HepG2 (cell line): Measurements from ENCODE around the gene KIF1B. TPM values are rescaled to one million over a fixed set of nuclear protein-coding genes. Genes with fewer than 3 reads are reported as not detected.

Experiments used
- ARNT2 ChIP-seq: sonication (generic); formaldehyde crosslinking; IDR thresholded peaks from 2 replicates; pipeline ENCODE4 v1.8.0; 2022; ENCODE audit warnings: mild to moderate bottlenecking, low read depth, missing genetic modification reagents, moderate library complexity
- CBFB ChIP-seq: sonication (generic); formaldehyde crosslinking; IDR thresholded peaks from 2 replicates; pipeline ENCODE4 v1.4.0; 2020; ENCODE audit warnings: missing genetic modification reagents
- DR1 ChIP-seq: sonication (generic); formaldehyde crosslinking; IDR thresholded peaks from 2 replicates; pipeline ENCODE4 v1.8.0; 2021; ENCODE audit warnings: mild to moderate bottlenecking, missing genetic modification reagents, inconsistent platforms
- HMGA1 ChIP-seq: sonication (generic); formaldehyde crosslinking; conservative IDR thresholded peaks from 2 replicates; pipeline ENCODE4 v1.4.0; 2020; ENCODE audit warnings: missing genetic modification reagents
- HOXD1 ChIP-seq: sonication (generic); formaldehyde crosslinking; IDR thresholded peaks from 2 replicates; pipeline ENCODE4 v1.5.0; 2020; ENCODE audit warnings: missing genetic modification reagents
- KDM6A ChIP-seq: IDR thresholded peaks from 2 replicates; pipeline ENCODE4 v1.6.1; 2016; ENCODE audit warnings: low read depth
- KMT2A ChIP-seq: sonication (generic); formaldehyde crosslinking; IDR thresholded peaks from 2 replicates; pipeline ENCODE4 v1.4.0; 2020; ENCODE audit warnings: missing genetic modification reagents
- NFIC ChIP-seq: IDR thresholded peaks from 2 replicates; pipeline ENCODE4 v1.6.1; 2012; ENCODE audit warnings: mild to moderate bottlenecking, low read length, inconsistent platforms
- POLR2G ChIP-seq: fragments of 200-400 bp; formaldehyde crosslinking; IDR thresholded peaks from 2 replicates; pipeline ENCODE4 v1.6.1; 2018; ENCODE audit warnings: mild to moderate bottlenecking, low read depth, low read length, moderate library complexity
- REPIN1 ChIP-seq: sonication (generic); formaldehyde crosslinking; IDR thresholded peaks from 2 replicates; pipeline ENCODE4 v1.8.0; 2022; ENCODE audit warnings: missing genetic modification reagents, low read depth, mild to moderate bottlenecking, borderline replicate concordance
- SALL2 ChIP-seq: sonication (generic); formaldehyde crosslinking; IDR thresholded peaks from 2 replicates; pipeline ENCODE4 v1.8.1; 2023; ENCODE audit warnings: mild to moderate bottlenecking, missing genetic modification reagents, inconsistent platforms
- SIX4 ChIP-seq: sonication (generic); formaldehyde crosslinking; IDR thresholded peaks from 2 replicates; pipeline ENCODE4 v1.4.0; 2020; ENCODE audit warnings: missing genetic modification reagents
- SMAD1 ChIP-seq: sonication (generic); formaldehyde crosslinking; IDR thresholded peaks from 2 replicates; pipeline ENCODE4 v1.4.0; 2020; ENCODE audit warnings: missing genetic modification reagents, low read depth, mild to moderate bottlenecking, borderline replicate concordance
- SMYD3 ChIP-seq: sonication (generic); formaldehyde crosslinking; IDR thresholded peaks from 2 replicates; pipeline ENCODE4 v1.8.1; 2023; ENCODE audit warnings: mild to moderate bottlenecking, missing genetic modification reagents
- SNRNP70 ChIP-seq: fragments of 200-400 bp; formaldehyde crosslinking; IDR thresholded peaks from 2 replicates; pipeline ENCODE4 v1.6.1; 2017; ENCODE audit warnings: mild to moderate bottlenecking, low read depth, low read length, moderate library complexity
- YEATS4 ChIP-seq: sonication (generic); formaldehyde crosslinking; IDR thresholded peaks from 2 replicates; pipeline ENCODE4 v1.4.0; 2020; ENCODE audit warnings: missing genetic modification reagents, borderline replicate concordance
- ZMAT3 ChIP-seq: sonication (generic); formaldehyde crosslinking; conservative IDR thresholded peaks from 2 replicates; pipeline ENCODE4 v1.7.0; 2021; ENCODE audit warnings: missing genetic modification reagents
- ZNF230 ChIP-seq: sonication (generic); formaldehyde crosslinking; IDR thresholded peaks from 2 replicates; pipeline ENCODE4 v1.4.0; 2020; ENCODE audit warnings: mild to moderate bottlenecking, missing genetic modification reagents
- ZNF33A ChIP-seq: sonication (generic); formaldehyde crosslinking; IDR thresholded peaks from 2 replicates; pipeline ENCODE4 v1.5.1; 2020; ENCODE audit warnings: missing genetic modification reagents, mild to moderate bottlenecking, moderate library complexity, borderline replicate concordance
- ZNF34 ChIP-seq: sonication (generic); formaldehyde crosslinking; IDR thresholded peaks from 2 replicates; pipeline ENCODE4 v1.4.0; 2020; ENCODE audit warnings: mild to moderate bottlenecking, missing genetic modification reagents, borderline replicate concordance
- ZNF543 ChIP-seq: sonication (generic); formaldehyde crosslinking; IDR thresholded peaks from 2 replicates; pipeline ENCODE4 v1.4.0; 2020; ENCODE audit warnings: mild to moderate bottlenecking, missing genetic modification reagents
- polyA plus RNA-seq, 8 experiments: library from polyadenylated mRNA; depleted of rRNA in 3 of 8; stranded (reverse) in 7 of 8; unstranded in 1 of 8; fragments of >200 nt; fragmentation: Illumina TruSeq in 4 of 8; extraction: Trizol in 4 of 8; gene quantifications; 2 replicates each; pipeline versions ENCODE4 v1.2.1 to v1.2.3, GENCODE V29; 2011 to 2016; ENCODE audit warnings: low read depth in 4 of 8, missing spikeins in 1 of 8, mixed read lengths in 1 of 8; ENCODE audit not compliant: insufficient read depth in 1 of 8
- total RNA-seq, 5 experiments: library from RNA; depleted of rRNA; stranded (reverse); fragments of >200 nt; fragmentation: Illumina TruSeq; extraction: Trizol; gene quantifications; 2 replicates each; pipeline ENCODE4 v1.2.3, GENCODE V29; 2016; ENCODE audit warnings: low read depth in 1 of 5
- TF ChIP-seq, protein P1 (sequence below): sonication (generic); formaldehyde crosslinking; IDR thresholded peaks from 2 replicates; pipeline ENCODE4 v1.4.0; 2020; ENCODE audit warnings: missing genetic modification reagents
- TF ChIP-seq, protein P2 (sequence below): sonication (generic); formaldehyde crosslinking; IDR thresholded peaks from 2 replicates; pipeline ENCODE4 v1.5.1; 2020; ENCODE audit warnings: missing genetic modification reagents, mild to moderate bottlenecking, borderline replicate concordance
- TF ChIP-seq, protein P3 (sequence below): sonication (generic); formaldehyde crosslinking; IDR thresholded peaks from 2 replicates; pipeline ENCODE4 v1.4.0; 2020; ENCODE audit warnings: missing genetic modification reagents
- TF ChIP-seq, protein P4 (sequence below): sonication (generic); formaldehyde crosslinking; IDR thresholded peaks from 2 replicates; pipeline ENCODE4 v1.4.0; 2020; ENCODE audit warnings: missing genetic modification reagents; ENCODE audit errors: not compliant biosample characterization

KIF1B gene
- total and polyA plus RNA-seq, 2 of the 13 experiments (the other 11 are each of a cell fraction or from before 2014, with no cell fraction given), result 26.7 to 32.5 TPM

DNA sequence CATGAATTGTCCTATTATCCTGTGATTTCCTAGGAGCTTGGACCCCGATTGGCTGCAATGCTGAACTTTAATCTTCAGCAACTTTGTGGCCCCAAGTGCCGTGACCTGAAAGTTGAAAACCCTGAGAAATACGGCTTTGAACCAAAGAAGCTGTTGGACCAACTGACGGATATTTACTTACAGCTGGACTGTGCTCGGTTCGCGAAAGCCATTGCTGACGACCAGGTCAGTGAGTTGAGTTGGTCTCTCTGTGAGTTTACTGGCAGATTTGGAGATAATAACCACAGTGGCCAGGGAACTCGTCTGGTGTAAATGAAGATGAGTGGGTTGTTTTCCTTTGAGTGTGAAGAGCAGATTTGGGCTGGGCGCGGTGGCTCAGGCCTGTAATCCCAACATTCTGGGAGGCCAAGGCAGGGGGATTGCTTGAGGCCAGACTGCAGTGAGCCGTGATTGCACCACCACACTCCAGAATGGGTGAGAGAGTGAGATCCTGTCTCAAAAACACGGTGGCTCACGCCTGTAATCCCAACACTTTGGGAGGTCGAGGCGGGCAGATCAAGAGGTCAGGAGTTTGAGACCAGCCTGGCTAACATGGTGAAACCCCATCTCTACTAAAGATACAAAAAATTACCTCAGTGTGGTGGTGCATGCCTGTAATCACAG is 39.1 kb upstream of the KIF1B start (continued):
- TF ChIP-seq, protein P1, sequence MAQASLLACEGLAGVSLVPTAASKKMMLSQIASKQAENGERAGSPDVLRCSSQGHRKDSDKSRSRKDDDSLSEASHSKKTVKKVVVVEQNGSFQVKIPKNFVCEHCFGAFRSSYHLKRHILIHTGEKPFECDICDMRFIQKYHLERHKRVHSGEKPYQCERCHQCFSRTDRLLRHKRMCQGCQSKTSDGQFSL (CRISPR knock-in tag), result 0 out of 2 replicates have a peak, but pooled peaks have one; percentile 50
- peak; percentile 68; the same call in 1 of the 2 replicates for TF ChIP-seq YEATS4 (CRISPR knock-in tag)
- peak; percentile 53; the same call in 1 of the 2 replicates for TF ChIP-seq ARNT2 (CRISPR knock-in tag)
- peak; percentile 55; the same call in 1 of the 2 replicates for TF ChIP-seq REPIN1 (CRISPR knock-in tag)
- TF ChIP-seq NFIC, result peak; percentile 68
- TF ChIP-seq HOXD1 (CRISPR knock-in tag), result peak; percentile 57; the same call in 1 of the 2 replicates
- peak; percentile 82 for TF ChIP-seq POLR2G
- TF ChIP-seq, protein P2, sequence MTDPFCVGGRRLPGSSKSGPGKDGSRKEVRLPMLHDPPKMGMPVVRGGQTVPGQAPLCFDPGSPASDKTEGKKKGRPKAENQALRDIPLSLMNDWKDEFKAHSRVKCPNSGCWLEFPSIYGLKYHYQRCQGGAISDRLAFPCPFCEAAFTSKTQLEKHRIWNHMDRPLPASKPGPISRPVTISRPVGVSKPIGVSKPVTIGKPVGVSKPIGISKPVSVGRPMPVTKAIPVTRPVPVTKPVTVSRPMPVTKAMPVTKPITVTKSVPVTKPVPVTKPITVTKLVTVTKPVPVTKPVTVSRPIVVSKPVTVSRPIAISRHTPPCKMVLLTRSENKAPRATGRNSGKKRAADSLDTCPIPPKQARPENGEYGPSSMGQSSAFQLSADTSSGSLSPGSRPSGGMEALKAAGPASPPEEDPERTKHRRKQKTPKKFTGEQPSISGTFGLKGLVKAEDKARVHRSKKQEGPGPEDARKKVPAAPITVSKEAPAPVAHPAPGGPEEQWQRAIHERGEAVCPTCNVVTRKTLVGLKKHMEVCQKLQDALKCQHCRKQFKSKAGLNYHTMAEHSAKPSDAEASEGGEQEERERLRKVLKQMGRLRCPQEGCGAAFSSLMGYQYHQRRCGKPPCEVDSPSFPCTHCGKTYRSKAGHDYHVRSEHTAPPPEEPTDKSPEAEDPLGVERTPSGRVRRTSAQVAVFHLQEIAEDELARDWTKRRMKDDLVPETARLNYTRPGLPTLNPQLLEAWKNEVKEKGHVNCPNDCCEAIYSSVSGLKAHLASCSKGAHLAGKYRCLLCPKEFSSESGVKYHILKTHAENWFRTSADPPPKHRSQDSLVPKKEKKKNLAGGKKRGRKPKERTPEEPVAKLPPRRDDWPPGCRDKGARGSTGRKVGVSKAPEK, result no peak
- TF ChIP-seq KMT2A (CRISPR knock-in tag), result peak; percentile 60; the same call in 1 of the 2 replicates
- peak; percentile 74; the same call in 1 of the 2 replicates for TF ChIP-seq ZNF543 (CRISPR knock-in tag)
- peak; percentile 29; the same call in 1 of the 2 replicates for TF ChIP-seq SIX4
- TF ChIP-seq ZNF230 (CRISPR knock-in tag), result peak; percentile 81; the same call in 1 of the 2 replicates
- TF ChIP-seq, protein P3, sequence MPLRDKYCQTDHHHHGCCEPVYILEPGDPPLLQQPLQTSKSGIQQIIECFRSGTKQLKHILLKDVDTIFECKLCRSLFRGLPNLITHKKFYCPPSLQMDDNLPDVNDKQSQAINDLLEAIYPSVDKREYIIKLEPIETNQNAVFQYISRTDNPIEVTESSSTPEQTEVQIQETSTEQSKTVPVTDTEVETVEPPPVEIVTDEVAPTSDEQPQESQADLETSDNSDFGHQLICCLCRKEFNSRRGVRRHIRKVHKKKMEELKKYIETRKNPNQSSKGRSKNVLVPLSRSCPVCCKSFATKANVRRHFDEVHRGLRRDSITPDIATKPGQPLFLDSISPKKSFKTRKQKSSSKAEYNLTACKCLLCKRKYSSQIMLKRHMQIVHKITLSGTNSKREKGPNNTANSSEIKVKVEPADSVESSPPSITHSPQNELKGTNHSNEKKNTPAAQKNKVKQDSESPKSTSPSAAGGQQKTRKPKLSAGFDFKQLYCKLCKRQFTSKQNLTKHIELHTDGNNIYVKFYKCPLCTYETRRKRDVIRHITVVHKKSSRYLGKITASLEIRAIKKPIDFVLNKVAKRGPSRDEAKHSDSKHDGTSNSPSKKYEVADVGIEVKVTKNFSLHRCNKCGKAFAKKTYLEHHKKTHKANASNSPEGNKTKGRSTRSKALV (CRISPR knock-in tag), result no peak; the same call in 1 of the 2 replicates
- no peak for TF ChIP-seq SNRNP70
- no peak for TF ChIP-seq SMYD3
- TF ChIP-seq ZMAT3 (CRISPR knock-in tag), result peak; percentile 43
- peak; percentile 70; the same call in 1 of the 2 replicates for TF ChIP-seq DR1 (CRISPR knock-in tag)
- peak; percentile 81; the same call in 1 of the 2 replicates for TF ChIP-seq ZNF34 (CRISPR knock-in tag)
- TF ChIP-seq SALL2 (CRISPR knock-in tag), result 0 out of 2 replicates have a peak, but pooled peaks have one; percentile 60
- TF ChIP-seq, protein P4, sequence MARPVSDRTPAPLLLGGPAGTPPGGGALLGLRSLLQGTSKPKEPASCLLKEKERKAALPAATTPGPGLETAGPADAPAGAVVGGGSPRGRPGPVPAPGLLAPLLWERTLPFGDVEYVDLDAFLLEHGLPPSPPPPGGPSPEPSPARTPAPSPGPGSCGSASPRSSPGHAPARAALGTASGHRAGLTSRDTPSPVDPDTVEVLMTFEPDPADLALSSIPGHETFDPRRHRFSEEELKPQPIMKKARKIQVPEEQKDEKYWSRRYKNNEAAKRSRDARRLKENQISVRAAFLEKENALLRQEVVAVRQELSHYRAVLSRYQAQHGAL (CRISPR knock-in tag), result no peak
- no peak for TF ChIP-seq ZNF33A (CRISPR knock-in tag)
- no peak for TF ChIP-seq CBFB (CRISPR knock-in tag)
- TF ChIP-seq HMGA1 (CRISPR knock-in tag), result no peak
- TF ChIP-seq SMAD1 (CRISPR knock-in tag), result no peak
- peak; percentile 82 for TF ChIP-seq KDM6A
